Adipocyte (in vitro differentiated cells): Measurements from ENCODE around the gene HCFC1.

Experiments
- DNase-seq: peaks from one replicate; pipeline ENCODE4 v3.0.0-alpha.2; 2015; ENCODE audit warnings: low read depth
- H3K27me3 ChIP-seq: replicated peaks from 2 replicates; pipeline ENCODE4 v1.7.0; 2013; ENCODE audit warnings: mild to moderate bottlenecking, low read length, moderate library complexity; ENCODE audit not compliant: control insufficient read depth, insufficient read depth
- H3K36me3 ChIP-seq: 2 replicates; pipeline ENCODE4 v1.7.0; 2013; ENCODE audit warnings: low read length, mild to moderate bottlenecking, moderate library complexity; ENCODE audit not compliant: control insufficient read depth, insufficient read depth, severe bottlenecking
- H3K4me1 ChIP-seq: 2 replicates; pipeline ENCODE4 v1.7.0; 2013; ENCODE audit warnings: mild to moderate bottlenecking, low read length, moderate library complexity; ENCODE audit not compliant: control insufficient read depth, insufficient read depth
- H3K4me3 ChIP-seq: 2 replicates; pipeline ENCODE4 v1.7.0; 2013; ENCODE audit warnings: mild to moderate bottlenecking, low read length, moderate library complexity
- H3K9ac ChIP-seq: 2 replicates; pipeline ENCODE4 v1.7.0; 2013; ENCODE audit warnings: mild to moderate bottlenecking, low read length, moderate library complexity
- H3K9me3 ChIP-seq: 2 replicates; pipeline ENCODE4 v1.7.0; 2013; ENCODE audit warnings: mild to moderate bottlenecking, low read length, moderate library complexity; ENCODE audit not compliant: control insufficient read depth

HCFC1 gene

DNA sequence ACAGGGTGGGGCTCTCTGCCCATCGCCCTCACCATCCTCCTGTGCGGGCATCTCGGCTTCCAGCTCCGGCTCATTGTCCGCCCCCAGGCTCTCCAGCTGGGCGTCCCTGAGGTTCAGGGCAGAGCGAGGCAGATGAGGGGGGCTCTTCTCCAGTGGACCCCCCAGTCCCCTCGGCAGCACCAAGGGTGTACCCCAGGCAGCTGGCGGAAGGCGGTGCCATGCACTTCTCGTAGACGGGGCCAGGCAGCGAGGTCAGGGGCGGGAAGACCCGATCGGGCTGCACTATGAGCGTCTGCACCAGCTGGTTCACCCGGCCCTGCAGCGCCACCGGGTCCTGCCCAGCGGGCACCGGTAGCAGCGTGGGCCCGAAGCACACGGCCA, 61.6 kb downstream of the HCFC1 start:
- no peak for DNase-seq
- Histone ChIP-seq H3K4me1 (no peaks in the 10 kb centered on the region), H3K27me3 (peaks cover 47% of the 10 kb centered on the region), H3K4me3 (no peak overlapping the region), H3K9ac (no peak overlapping the region), H3K36me3 (no peaks in the 10 kb centered on the region), H3K9me3 (no peaks in the 10 kb centered on the region)

GRCh38 chrX:153909024-153909979, 62.3 kb downstream of the HCFC1 start:
- no peak overlapping the region for H3K4me3 ChIP-seq
- no peaks in the 10 kb centered on the region for H3K36me3 ChIP-seq
- H3K9ac ChIP-seq = no peak overlapping the region
- no peaks in the 10 kb centered on the region for H3K9me3 ChIP-seq
- peaks cover 42% of the 10 kb centered on the region for H3K27me3 ChIP-seq
- DNase-seq = no peak
- no peaks in the 10 kb centered on the region for H3K4me1 ChIP-seq

- DNase-seq = no peak
- H3K4me3 ChIP-seq = no peak overlapping the region
- no peaks in the 10 kb centered on the region for H3K36me3 ChIP-seq
- no peak overlapping the region for H3K9ac ChIP-seq
- H3K4me1 ChIP-seq = no peaks in the 10 kb centered on the region
- H3K9me3 ChIP-seq = no peaks in the 10 kb centered on the region
- peaks cover 33% of the 10 kb centered on the region for H3K27me3 ChIP-seq
These were observed 63.3 kb downstream of the HCFC1 start for GRCh38 chrX:153908219-153908860.

DNA sequence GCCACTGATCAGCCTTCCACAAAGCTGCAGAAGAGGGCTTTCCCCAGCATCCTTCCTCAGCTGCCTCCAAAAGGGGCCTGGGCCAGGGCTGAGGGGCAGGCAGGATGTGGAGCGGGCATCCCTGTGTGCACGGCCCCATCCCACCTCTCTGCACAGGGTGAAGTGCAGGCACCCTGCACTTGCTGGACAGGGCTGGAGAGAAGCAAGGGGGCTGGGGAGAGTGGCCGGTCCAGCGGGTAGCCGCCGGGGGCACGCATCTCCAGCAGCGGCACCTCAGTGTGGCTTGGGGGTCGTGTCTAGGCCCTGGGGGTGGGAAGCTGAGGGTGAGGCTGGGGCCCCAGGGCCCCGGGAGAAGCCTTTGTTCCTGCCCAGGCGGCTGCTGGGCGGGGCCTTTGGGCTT, 64.2 kb downstream of the HCFC1 start:
- no peak for DNase-seq
- no peak overlapping the region for H3K9ac ChIP-seq
- no peak overlapping the region for H3K4me3 ChIP-seq
- H3K36me3 ChIP-seq = no peaks in the 10 kb centered on the region
- no peaks in the 10 kb centered on the region for H3K4me1 ChIP-seq
- peaks cover 25% of the 10 kb centered on the region for H3K27me3 ChIP-seq
- no peaks in the 10 kb centered on the region for H3K9me3 ChIP-seq

GRCh38 chrX:153906126-153906917, 65.3 kb downstream of the HCFC1 start:
- DNase-seq = no peak
- H3K9me3 ChIP-seq = no peaks in the 10 kb centered on the region
- no peaks in the 10 kb centered on the region for H3K36me3 ChIP-seq
- no peak overlapping the region for H3K9ac ChIP-seq
- peaks cover 2% of the 10 kb centered on the region for H3K4me1 ChIP-seq
- peaks cover 18% of the 10 kb centered on the region for H3K27me3 ChIP-seq
- H3K4me3 ChIP-seq = no peak overlapping the region

DNA sequence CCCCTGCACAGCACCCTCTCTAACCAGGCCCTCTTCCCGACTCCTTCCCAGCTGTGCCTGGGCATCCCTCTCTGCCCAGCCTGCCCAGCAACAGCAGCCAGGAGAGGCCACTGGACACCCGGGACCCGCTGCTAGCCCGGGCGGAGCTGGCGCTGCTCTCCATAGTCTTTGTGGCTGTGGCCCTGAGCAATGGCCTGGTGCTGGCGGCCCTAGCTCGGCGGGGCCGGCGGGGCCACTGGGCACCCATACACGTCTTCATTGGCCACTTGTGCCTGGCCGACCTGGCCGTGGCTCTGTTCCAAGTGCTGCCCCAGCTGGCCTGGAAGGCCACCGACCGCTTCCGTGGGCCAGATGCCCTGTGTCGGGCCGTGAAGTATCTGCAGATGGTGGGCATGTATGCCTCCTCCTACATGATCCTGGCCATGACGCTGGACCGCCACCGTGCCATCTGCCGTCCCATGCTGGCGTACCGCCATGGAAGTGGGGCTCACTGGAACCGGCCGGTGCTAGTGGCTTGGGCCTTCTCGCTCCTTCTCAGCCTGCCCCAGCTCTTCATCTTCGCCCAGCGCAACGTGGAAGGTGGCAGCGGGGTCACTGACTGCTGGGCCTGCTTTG, 66.0 kb downstream of the HCFC1 start:
- no peak overlapping the region for H3K9ac ChIP-seq
- no peak for DNase-seq
- no peaks in the 10 kb centered on the region for H3K9me3 ChIP-seq
- no peak overlapping the region for H3K4me3 ChIP-seq
- H3K36me3 ChIP-seq = no peaks in the 10 kb centered on the region
- H3K4me1 ChIP-seq = peaks cover 5% of the 10 kb centered on the region
- peaks cover 18% of the 10 kb centered on the region for H3K27me3 ChIP-seq

DNA sequence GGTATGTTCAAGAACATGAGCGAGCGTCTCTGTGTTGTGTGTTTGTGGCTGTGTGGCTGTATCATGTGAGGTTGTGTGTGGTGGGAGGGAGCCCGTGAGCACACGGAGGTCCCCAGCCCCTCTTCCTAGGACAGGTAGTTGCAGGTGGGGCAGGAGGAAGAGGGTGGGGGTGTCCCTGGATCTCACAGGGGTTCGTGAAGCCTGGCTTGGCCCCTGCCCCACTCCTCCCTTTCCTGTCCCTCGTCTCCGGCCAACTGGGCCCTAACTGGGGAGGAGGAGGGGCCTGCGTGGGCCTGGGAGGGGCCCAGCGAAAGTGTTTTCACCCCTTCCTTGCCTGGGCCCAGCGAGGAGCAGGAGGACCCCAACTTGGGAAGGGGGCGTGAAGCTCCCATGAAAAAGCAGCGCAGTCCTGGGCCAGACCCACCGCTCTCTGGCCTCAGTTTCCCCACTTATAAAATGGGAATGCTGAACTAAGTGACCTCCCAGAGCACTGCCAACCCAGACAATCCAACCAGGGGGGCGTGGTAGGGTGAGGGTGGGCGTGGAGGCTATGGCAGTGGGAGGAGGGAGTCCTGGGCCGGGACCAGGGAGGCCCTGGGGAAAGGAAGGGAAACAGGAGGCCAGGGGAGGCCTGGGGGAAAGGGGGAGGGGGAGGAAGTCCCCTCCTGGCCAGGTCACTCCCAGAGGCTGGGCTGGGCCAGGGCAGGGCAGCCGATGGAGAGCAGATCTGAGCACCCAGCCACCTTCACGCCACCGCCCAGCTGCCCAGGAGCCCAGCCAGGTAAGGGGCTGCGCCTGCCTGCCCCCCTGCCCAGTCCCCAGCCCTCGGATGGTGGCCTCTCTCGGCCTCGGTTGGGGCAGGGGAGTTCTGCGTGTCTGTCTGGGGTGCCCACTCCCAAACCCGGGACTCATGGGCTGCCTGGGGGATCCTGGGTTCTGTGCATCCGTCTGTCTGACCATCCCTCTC, 67.3 kb downstream of the HCFC1 start, which contains the start of gene AVPR2:
AVPR2 (plus strand) TSS at position 683 of the 967 bp plus-strand sequence. CDS start 473 bp downstream, outside the sequence.
- H3K36me3 ChIP-seq = no peaks in the 10 kb centered on the region
- no peaks in the 10 kb centered on the region for H3K9me3 ChIP-seq
- peaks cover 18% of the 10 kb centered on the region for H3K27me3 ChIP-seq
- H3K4me3 ChIP-seq = no peak within 1 kb of the TSS
- H3K9ac ChIP-seq = no peak within 1 kb of the TSS
- DNase-seq = no peak
- peaks cover 7% of the 10 kb centered on the region for H3K4me1 ChIP-seq

DNA sequence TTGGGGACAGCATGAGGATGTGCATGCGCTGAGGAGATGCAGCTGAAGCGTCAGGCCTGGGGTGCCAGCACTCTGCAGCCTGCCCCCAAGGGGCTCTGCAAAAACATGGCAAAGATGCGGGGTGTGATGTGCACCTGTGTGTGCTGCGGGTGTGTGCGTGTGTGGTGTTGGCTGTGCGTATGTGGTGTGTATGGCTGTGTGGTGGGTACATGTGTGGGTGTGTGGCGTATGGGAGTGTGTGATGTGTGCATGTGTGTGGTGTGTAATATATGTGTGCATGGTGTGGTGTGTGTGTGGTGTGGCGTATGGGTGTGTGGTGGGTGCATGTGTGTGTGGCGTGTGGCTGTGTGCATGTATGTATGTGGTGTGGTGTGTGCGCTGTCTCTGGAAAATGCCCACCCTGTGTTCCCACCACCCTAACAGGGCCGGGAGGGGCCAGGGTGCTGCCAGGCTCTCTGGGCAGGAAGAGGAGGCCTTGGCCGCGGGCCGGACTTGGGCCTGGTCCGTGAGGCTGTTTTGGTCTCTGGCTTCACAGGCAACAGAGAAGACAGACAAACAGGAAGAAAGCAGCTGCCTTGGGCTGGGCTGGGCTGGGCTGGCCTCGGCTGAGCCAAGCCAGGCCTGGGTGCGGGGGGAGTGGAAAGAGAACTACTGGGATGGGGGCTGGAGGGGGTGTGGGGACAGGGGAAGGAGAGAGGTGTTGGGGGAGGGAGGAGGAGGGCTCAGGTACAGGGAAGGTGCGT, 68.2 kb downstream of the HCFC1 start:
- H3K27me3 ChIP-seq = peaks cover 12% of the 10 kb centered on the region
- H3K9me3 ChIP-seq = no peaks in the 10 kb centered on the region
- no peak for DNase-seq

GRCh38 chrX:153902385-153902784, 69.2 kb downstream of the HCFC1 start:
- peaks cover 16% of the 10 kb centered on the region for H3K27me3 ChIP-seq
- H3K9me3 ChIP-seq = no peaks in the 10 kb centered on the region
- H3K4me1 ChIP-seq = peaks cover 7% of the 10 kb centered on the region
- H3K4me3 ChIP-seq = no peak overlapping the region
- no peak for DNase-seq
- H3K36me3 ChIP-seq = no peaks in the 10 kb centered on the region
- H3K9ac ChIP-seq = no peak overlapping the region

More for the DNA sequence above, 68.2 kb downstream of the HCFC1 start:
- Histone ChIP-seq H3K4me3 (no peak overlapping the region), H3K9ac (no peak overlapping the region), H3K4me1 (peaks cover 7% of the 10 kb centered on the region), H3K36me3 (no peaks in the 10 kb centered on the region)
